Measurements from ENCODE around the gene LCAT. TPM values are rescaled to one million over a fixed set of nuclear protein-coding genes. Genes with fewer than 3 reads are reported as not detected.

Gene LCAT
- total and polyA plus RNA-seq, 8 donors: 10.1 to 20.7 (median 17.6) TPM

DNA sequence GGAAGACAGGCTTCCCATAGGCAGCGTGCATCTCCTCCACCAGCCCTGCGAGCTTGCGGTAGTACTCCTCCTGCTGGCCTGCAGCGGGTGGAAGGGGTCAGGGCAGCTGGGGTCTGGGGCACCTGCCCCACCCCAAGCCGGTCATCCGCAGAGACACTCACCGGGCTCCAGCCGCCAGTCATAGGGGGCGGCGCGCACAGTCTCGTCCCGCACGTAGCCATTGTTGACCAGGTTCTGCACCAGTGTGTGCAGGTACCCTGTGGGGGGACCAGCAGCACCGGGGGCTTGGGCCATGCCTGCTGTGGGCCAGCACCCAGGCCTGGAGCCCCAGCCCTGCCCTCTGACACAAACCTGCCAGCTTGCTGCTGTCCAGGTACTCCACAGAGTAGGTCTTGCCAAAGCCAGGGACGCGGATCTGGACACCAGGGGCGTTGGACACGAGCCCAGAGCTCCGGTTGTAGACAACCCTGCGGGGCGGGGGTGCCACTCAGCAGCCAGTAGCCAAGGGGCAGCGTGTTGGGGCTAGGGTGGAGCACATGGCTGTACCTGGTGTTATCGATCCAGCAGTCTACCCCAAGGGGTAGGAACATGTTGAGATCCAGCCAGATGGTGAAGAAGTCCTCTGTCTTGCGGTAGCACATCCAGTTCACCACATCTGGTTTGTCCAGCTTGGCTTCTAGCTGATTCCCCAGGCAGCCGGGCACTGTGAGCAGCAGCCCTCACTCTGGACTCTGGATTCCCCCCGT lies 1.2 kb downstream of the LCAT start:
- 68 to 77% (median 73%) methylated on average over 17 to 27 of the region's 27 CpGs for WGBS, 5 donors
- Histone ChIP-seq H3K4me1 (peaks cover 25 to 56% (median 51%) of the 10 kb centered on the region in 4 donors), H3K4me3 (no peak overlapping the region), H3K27ac (peak overlapping the region in 4 of 5 donors; percentile 70 to 82 (median 76)), H3K27me3 (no peaks in the 10 kb centered on the region), H3K9me3 (no peaks in the 10 kb centered on the region), H3K36me3 (peaks cover 31 to 71% (median 55%) of the 10 kb centered on the region in 4 donors)
- DNase-seq: no peak
- TF ChIP-seq EP300 (IDR thresholded peaks at IDR 0.05) (no peak), POLR2A (IDR thresholded peaks at IDR 0.05) (no peak), POLR2AphosphoS5 (IDR thresholded peaks at IDR 0.05) (no peak)
- TF ChIP-seq, protein P1, sequence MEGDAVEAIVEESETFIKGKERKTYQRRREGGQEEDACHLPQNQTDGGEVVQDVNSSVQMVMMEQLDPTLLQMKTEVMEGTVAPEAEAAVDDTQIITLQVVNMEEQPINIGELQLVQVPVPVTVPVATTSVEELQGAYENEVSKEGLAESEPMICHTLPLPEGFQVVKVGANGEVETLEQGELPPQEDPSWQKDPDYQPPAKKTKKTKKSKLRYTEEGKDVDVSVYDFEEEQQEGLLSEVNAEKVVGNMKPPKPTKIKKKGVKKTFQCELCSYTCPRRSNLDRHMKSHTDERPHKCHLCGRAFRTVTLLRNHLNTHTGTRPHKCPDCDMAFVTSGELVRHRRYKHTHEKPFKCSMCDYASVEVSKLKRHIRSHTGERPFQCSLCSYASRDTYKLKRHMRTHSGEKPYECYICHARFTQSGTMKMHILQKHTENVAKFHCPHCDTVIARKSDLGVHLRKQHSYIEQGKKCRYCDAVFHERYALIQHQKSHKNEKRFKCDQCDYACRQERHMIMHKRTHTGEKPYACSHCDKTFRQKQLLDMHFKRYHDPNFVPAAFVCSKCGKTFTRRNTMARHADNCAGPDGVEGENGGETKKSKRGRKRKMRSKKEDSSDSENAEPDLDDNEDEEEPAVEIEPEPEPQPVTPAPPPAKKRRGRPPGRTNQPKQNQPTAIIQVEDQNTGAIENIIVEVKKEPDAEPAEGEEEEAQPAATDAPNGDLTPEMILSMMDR (IDR thresholded peaks at IDR 0.05): no peak
- intact Hi-C loops (cut with DNase I; ENCODE audit: low total_unique reads): no loop called here

GRCh38 chr16:67942200-67942509 lies 1.8 kb downstream of the LCAT start:
- TF ChIP-seq, protein P1 (IDR thresholded peaks at IDR 0.05): peak in 4 of 7 experiments; percentile 24 to 63 (median 40)
- TF ChIP-seq POLR2AphosphoS5 (IDR thresholded peaks at IDR 0.05): no peak
- TF ChIP-seq POLR2A (IDR thresholded peaks at IDR 0.05): no peak
- TF ChIP-seq EP300 (IDR thresholded peaks at IDR 0.05): no peak
- 69 to 82% (median 76%) methylated on average over 6 of the region's 6 CpGs for WGBS, 5 donors
- H3K27me3 ChIP-seq: no peaks in the 10 kb centered on the region
- intact Hi-C loops (cut with DNase I; ENCODE audit: low total_unique reads): no loop called here
- peak in 1 of 2 donors; percentile 65 for DNase-seq
- no peak overlapping the region for H3K4me3 ChIP-seq
- peaks cover 29 to 61% (median 56%) of the 10 kb centered on the region in 4 donors for H3K4me1 ChIP-seq
- H3K36me3 ChIP-seq: peaks cover 26 to 66% (median 50%) of the 10 kb centered on the region in 4 donors
- no peaks in the 10 kb centered on the region for H3K9me3 ChIP-seq
- peak overlapping the region in 3 of 5 donors; percentile 76 to 82 (median 76) for H3K27ac ChIP-seq

DNA sequence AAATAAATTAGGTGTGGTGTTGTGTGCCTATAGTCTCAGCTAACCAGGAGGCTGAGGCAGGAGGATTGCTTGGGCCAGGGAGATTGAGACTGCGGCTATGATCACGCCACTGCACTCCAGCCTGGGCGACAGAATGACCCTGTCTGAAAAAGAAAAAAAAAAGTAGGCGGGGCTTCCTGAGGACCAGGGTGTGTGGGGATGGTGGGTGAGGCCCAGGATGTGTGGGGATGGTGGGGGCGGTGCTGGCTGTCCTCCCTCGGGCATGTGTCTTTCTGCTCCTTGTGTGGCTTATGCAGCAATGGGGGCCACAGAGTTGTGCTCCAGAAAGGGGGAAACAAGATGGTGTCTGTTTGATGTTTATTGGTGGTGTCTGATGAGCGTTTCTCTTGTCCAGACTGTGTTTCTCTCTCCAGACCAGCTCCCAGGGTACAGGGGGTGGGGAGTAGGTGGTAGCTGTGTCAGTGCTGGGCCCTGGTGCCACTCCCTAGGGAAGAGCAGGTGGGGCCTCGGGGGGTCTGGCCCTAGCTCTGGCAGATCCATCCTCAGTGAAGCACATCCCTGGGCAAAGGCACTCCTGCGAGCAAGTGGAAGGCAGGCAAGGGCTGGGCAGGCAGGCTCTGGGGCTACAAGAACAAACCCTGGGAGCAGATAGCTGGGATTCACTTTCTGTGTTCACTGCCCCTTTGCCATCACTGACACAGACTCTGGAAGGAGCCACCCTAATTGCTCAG lies 2.3 kb downstream of the LCAT start:
- no peaks in the 10 kb centered on the region for H3K27me3 ChIP-seq
- TF ChIP-seq EP300 (IDR thresholded peaks at IDR 0.05): no peak
- TF ChIP-seq, protein P1 (IDR thresholded peaks at IDR 0.05): no peak
- TF ChIP-seq POLR2A (IDR thresholded peaks at IDR 0.05): no peak
- TF ChIP-seq POLR2AphosphoS5 (IDR thresholded peaks at IDR 0.05): no peak
- no peak overlapping the region for H3K4me3 ChIP-seq
- H3K27ac ChIP-seq: peak overlapping the region in 3 of 5 donors; percentile 4 to 82 (median 76)
- no peak for DNase-seq
- H3K36me3 ChIP-seq: peaks cover 21 to 61% (median 45%) of the 10 kb centered on the region in 4 donors
- intact Hi-C loops (cut with DNase I; ENCODE audit: low total_unique reads): no loop called here
- peaks cover 34 to 65% (median 60%) of the 10 kb centered on the region in 4 donors for H3K4me1 ChIP-seq
- WGBS, 5 donors: 82 to 86% (median 84%) methylated on average over 8 to 9 of the region's 9 CpGs
- H3K9me3 ChIP-seq: no peaks in the 10 kb centered on the region

- H3K4me3 ChIP-seq: no peak overlapping the region
- H3K9me3 ChIP-seq: no peaks in the 10 kb centered on the region
- intact Hi-C loops (cut with DNase I; ENCODE audit: low total_unique reads): no loop called here
- peak overlapping the region in 1 of 5 donors; percentile 25 for H3K27ac ChIP-seq
- 85 to 93% (median 91%) methylated on average over 5 of the region's 5 CpGs for WGBS, 5 donors
- H3K27me3 ChIP-seq: no peaks in the 10 kb centered on the region
- DNase-seq: no peak
- TF ChIP-seq POLR2A (IDR thresholded peaks at IDR 0.05): no peak
- no peak for TF ChIP-seq EP300 (IDR thresholded peaks at IDR 0.05)
- TF ChIP-seq POLR2AphosphoS5 (IDR thresholded peaks at IDR 0.05): no peak
- TF ChIP-seq, protein P1 (IDR thresholded peaks at IDR 0.05): no peak
- peaks cover 33 to 64% (median 60%) of the 10 kb centered on the region in 4 donors for H3K4me1 ChIP-seq
- peaks cover 10 to 50% (median 34%) of the 10 kb centered on the region in 4 donors for H3K36me3 ChIP-seq
These were observed 3.4 kb downstream of the LCAT start for GRCh38 chr16:67940446-67941089.

Data from stomach (tissue), 9 donors.